Breast epithelium (tissue), 3 donors: Measurements from ENCODE around the gene CRK.

ENCODE experiments used
- POLR2A ChIP-seq: fragments of 450-650 bp; IDR thresholded peaks from one replicate; pipeline ENCODE4 v1.6.1; 2016; ENCODE audit warnings: antibody characterized with exemption, mild to moderate bottlenecking, moderate library complexity
- TF ChIP-seq, protein P1 (sequence below), 3 donors: fragments of 450-650 bp; IDR thresholded peaks; one replicate each; pipeline ENCODE4 v1.5.1; 2016 to 2017; ENCODE audit warnings: antibody characterized with exemption in 3 of 3, mild to moderate bottlenecking in 3 of 3, moderate library complexity in 3 of 3

DNA sequence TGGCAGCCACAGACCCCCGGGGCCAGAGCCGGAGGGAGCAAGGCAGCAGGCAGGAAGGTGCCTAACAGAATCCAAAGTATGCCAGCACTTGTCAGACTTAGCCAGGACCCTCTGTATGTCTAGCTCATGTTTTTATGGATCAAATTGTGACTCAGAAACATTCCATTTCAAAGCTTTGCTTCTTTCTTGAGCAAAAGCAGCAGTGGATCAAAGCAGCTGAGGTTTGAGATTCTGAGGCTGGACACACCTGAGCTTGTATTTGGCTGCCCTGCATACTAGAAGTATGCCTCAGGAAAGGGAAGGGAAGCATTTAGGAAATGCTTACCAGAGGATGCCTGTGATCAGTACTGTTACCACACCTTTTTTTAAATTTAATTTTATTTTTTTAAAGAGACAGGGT, 42.2 kb upstream of the CRK start:
- TF ChIP-seq, protein P1, sequence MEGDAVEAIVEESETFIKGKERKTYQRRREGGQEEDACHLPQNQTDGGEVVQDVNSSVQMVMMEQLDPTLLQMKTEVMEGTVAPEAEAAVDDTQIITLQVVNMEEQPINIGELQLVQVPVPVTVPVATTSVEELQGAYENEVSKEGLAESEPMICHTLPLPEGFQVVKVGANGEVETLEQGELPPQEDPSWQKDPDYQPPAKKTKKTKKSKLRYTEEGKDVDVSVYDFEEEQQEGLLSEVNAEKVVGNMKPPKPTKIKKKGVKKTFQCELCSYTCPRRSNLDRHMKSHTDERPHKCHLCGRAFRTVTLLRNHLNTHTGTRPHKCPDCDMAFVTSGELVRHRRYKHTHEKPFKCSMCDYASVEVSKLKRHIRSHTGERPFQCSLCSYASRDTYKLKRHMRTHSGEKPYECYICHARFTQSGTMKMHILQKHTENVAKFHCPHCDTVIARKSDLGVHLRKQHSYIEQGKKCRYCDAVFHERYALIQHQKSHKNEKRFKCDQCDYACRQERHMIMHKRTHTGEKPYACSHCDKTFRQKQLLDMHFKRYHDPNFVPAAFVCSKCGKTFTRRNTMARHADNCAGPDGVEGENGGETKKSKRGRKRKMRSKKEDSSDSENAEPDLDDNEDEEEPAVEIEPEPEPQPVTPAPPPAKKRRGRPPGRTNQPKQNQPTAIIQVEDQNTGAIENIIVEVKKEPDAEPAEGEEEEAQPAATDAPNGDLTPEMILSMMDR (IDR thresholded peaks at IDR 0.05) = no peak
- TF ChIP-seq POLR2A = no peak
